ENCODE data around the gene IKZF1.

Gene IKZF1

DNA sequence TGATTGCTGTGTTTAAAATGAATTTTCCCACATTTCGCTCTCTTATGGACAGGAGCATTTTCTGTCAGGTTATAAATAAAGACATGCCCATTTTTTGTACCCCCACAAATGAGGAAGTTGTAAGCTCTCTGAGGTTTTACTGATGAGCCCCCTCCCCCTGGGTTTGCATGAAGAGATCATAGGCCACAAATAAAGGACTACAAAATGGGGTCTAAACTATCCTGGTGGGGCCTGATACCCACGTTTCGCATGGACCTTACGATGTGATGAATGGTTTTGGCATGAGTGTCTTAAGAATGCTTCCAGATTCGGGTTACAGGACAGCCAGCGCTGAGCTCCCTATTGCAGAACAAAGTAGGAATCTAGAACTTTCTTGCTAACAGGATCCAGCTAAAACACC, 5.8 kb downstream of the IKZF1 start:
- no peak for DNase-seq

GRCh38 chr7:50310956-50311355, 6.4 kb downstream of the IKZF1 start:
- DNase-seq = no peak

DNA sequence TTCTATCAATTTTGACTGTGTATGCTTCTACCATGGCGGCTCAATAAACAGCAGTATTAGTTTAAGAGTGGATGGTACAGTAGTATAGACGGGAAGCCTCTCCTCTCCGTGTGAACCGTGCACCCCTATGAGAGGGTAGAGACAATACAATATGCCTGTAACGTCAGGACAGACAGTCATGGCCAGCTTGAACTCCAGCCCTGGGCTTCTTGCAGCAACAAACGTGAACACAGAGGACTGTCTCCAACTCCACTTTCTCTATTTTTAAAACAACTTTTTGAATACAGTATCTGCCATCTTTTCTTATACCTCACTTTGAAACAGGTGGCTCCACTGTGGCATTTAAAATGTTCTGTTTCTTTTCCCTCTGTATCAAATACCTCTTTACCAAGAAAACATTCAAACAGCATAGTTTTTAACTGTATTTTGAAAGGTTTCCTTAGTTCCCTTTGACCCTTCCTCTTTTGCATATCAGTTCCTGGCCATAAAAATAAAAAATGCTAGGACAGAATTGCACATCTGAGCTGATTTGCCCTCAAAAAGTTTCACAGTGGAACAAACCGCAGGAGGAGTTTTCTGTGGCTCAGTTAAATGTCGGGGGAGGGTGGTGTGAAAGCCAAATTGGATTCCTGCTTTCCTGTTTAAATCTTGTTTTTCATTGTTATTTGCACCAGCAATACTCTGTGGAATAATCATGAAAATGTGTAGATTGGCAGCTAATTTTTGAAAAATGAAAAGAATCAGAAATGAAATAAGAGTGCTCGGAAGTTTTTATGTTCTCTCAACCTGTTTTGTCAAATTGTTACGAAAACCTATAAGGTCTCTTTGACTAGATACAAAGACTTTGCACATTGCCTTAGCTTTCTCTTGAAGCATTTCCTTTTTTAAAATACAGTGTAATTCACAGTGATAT, 8.0 kb downstream of the IKZF1 start:
- DNase-seq = no peak

DNA sequence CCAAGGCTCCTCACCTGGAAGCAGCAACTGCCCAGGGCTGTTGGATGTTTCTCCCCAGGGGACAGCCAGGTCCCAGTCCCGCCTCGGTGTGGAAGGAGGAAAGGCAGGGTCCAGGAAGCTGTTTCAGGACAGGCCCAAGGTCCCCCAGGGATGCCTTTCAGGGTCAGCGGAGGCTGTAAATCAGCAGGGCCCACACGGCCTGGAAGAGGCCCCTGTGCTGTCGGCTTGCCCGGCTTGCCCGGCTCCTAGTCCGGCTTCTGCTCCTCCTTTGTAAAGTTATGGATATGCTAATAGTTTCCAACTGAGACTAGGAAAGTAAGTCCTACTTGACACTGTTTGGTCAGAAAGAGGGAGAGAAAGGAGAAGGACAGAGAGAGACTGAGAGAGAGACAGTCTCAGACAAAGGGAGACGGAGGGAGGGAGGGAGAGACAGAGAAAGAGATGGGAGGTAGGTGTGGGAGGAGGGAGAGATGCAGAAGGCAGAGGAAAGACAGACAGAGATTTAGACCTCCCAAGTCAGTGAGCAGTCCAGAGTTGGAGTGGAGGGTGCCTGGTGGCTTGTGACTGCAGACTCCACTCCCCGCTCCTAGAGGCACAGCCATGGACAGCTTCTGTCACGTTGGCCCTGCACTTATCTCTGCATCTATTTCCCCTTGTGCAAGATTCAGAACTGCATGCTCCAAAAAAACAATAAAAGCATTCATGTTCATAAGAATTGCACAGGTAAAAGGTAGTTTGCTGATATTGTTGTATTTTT, 10.5 kb downstream of the IKZF1 start:
- no peak for DNase-seq

DNA sequence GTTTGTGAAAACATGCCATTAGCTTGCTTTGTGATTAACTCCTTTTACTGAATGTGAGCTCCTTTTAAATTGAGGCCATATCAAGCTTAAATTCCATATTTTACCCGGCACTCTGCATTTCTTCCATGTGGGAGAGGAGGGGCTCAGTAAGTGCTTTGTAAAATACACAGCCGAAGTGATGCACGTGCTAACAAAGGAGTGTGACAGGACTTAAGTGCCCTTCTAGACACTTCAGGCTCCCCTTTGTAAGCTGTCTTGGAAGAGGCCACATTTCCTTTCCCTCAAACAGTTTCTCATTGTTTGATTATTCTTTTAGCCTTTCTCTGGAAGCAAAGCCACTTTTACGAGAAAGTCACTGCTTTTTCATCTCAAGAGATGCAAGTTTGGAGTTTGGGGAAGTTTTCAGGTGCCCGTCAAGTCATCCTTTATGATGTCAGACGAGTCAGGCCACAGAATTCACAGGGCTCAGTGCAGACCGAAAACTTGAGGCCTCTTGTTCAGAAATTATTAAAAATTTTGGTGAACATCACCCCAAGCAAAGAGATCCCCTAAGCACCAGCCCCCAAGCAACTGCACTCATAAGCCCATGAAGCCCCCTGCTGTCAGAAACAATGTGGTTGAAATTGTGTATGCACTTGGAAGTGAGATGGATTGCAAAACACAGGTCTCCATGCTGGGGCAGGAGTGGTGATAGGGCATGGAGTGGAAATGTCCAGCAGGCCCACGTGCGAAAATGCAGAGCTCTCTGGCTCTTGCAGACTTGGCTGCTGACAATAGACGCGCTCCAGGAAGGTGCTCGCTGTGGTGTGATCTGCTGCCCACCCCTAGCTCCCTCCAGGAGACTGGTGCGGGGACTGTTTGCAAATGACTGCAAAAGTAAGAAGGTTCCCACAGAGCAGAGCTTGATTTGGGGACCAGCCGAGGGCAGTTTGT, 11.5 kb downstream of the IKZF1 start:
- DNase-seq = peak; percentile 26 to 46

DNA sequence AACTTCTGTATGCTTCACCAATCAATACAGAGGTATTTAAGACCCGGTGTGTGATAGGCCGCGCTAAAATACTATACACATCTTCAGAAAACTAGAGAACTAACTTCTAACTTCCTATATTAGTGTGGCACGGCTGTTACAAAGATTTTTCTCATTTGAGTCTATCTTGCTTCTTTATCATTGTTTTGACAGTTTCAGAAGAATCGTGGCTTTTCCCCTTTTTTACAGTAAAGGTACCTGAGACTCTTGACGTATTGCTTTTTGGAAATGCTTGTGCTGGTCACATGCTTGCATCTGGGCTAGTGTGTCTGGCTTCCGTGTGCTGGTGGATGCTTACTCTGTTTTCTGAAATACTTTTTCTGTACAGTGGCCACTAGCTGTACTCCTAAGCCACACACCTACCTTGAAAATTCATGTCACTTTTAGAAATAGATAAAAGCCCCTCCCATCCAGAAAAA, 12.7 kb downstream of the IKZF1 start:
- DNase-seq = no peak

- DNase-seq = no peak
Measured at GRCh38 chr7:50317697-50318669, 13.5 kb downstream of the IKZF1 start.

- no peak for DNase-seq
Measured at GRCh38 chr7:50321487-50322067, 17.1 kb downstream of the IKZF1 start.

DNA sequence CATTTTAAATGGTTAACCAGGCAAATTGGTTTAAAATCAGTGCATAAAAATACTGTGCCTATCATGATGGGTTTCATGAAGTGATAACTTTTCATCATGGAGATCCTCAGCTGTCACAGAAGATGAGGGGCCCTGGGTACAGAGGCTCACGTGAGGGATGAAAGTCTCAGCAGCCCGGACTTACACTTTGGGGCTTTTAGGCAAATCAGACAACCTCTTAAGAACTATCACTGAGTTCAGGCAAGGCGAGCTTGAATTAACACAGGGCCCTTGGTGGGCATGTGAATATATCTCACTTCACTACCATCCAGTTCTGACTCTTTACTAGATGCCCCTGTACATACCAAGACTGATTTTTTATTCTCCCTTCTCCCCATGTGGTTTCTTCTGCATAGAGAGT, 19.6 kb downstream of the IKZF1 start:
- no peak for DNase-seq

- no peak for DNase-seq
Measured at GRCh38 chr7:50327443-50327842, 22.9 kb downstream of the IKZF1 start.

DNA sequence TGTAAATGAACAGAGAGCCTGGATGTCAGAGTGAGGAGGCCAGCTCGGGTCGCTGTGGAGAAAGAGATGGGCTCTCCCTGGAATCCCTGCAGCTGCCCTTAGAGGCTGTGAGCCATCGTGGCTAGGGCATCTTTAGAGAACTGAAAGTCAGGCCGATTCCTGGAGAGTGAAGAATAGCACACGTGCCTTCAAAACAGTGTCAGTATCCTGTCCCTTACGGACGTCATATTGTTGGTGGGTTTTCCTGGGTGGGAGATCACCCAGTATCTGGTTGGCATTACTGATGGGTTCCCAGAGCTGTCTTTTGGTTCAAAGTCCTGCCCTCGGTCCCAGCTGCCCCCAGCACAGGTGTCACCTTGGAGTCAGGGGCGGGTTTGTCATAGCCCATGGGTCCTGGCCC, 25.3 kb downstream of the IKZF1 start:
- no peak for DNase-seq

DNA sequence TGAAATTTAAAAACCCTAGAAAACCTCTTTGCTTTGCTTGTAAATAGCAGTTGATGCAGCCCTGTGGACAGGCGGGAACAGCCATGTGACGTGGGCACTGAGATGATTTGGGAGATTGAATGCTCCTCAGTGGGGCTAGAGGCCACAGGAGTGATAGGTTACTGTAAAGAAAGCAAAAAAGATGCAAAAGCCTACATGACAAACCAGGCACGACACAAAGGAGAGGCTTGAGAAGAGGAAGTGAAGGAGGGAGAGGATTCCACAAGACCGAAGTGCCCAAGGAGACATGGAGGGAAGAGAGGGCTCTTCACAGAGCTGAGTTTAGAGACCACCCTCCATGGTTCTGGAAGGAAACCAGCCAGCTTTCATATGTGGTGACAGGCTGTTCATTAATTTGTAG, 25.7 kb downstream of the IKZF1 start:
- DNase-seq = no peak

DNA sequence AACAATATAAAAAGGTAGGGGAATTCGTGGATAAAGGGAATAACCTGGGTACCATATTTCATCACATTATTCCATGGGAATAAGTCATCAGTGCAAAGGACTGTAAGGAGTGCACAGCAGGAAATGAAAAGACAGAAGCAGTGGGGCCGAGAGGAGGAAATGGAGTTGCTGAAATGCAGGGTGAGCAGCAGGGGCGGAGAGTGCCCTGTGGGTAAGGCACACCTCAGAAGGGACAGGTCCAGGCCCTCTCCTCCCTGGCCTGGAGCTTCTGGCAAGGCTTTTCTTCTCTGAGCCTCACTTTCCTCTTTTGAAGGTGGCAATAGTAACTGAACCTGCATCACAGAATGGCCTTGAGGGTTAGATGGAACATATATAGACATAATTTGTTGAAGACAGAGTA, 26.2 kb downstream of the IKZF1 start:
- DNase-seq = no peak

- no peak for DNase-seq
Measured at GRCh38 chr7:50331564-50332208, 27.2 kb downstream of the IKZF1 start.

- no peak for DNase-seq
Measured at GRCh38 chr7:50332241-50333165, 28.0 kb downstream of the IKZF1 start.

DNA sequence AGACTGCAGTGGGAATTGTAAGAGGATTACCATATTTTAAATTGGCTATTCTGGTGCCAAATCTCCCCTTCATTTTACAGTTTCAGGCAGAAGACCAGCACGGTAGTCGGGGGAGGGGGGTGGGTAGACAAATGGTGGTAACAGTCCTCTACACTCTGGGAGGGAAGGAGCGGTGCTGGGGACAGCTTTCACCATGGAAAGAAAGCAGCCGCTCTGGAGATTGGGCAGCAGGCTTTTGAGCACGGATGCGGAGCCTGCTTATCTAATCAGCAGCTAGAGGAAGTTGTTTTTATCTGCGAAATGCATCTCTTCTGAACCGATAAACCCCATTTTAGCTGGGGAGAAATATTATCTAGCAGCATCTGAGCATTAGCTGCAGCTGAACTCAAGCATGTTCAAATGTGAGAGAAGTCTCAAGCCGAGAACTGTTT, 28.7 kb downstream of the IKZF1 start:
- DNase-seq = no peak

DNA sequence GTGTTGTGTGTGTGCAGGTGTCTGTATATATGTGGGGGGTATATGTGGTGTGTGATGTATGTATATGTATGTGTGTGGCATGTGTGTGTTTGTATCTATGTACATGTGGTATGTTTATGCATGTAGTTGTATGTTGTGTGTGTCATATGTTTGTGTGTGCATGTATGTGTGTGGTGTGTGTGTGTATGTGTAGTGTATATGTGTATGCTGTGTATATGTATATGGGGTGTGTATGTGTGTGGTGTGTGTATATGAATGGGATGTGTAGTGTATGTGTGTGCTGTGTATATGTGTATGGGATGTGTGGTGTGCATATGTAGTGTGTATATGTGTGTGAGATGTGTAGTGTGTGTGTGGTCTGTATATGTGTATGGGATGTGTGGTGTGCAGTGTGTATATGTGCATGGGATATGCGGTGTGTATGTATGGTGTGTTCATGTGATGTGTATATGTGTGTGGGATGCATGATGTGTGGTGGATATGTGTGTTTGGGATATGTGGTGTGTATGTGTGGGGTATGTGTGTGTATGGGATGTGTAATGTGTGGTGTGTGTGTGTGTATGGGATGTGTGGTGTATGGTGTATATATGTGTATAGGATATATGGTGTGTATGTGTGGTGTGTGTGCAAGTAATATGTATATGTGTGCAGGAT, 30.0 kb downstream of the IKZF1 start:
- DNase-seq = no peak

- DNase-seq = no peak
Measured at GRCh38 chr7:50335230-50335794, 30.8 kb downstream of the IKZF1 start.

Measured in NCI-H187 (cell line).